HG02852 (cell line): ENCODE results near the gene ACAN.

Source experiments
- ATAC-seq: cut with Tn5 transposase; IDR thresholded peaks from one replicate; pipeline ENCODE4 v1.9.1; 2021; ENCODE audit warnings: mild to moderate bottlenecking, moderate library complexity; ENCODE audit not compliant: unreplicated experiment

The ACAN gene

DNA sequence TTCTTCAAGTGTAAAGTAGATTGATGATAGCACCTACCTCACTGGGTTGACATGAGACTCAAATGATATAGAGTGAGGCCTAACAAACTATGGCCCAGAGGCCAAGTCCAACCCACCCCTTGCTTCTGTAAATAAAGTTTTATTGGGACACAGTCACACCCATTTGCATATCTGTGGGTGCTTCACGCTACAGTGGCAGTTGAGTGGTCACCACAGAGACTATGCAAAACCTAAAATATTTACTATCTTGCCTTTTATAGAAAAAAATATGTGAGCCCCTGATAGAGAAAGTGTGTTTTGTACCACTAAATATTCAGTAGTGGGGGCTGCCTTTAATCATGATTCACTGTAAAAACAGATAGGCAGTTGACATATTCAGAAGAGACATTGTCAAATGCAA lies 38.0 kb downstream of the ACAN start:
- no peak for ATAC-seq

DNA sequence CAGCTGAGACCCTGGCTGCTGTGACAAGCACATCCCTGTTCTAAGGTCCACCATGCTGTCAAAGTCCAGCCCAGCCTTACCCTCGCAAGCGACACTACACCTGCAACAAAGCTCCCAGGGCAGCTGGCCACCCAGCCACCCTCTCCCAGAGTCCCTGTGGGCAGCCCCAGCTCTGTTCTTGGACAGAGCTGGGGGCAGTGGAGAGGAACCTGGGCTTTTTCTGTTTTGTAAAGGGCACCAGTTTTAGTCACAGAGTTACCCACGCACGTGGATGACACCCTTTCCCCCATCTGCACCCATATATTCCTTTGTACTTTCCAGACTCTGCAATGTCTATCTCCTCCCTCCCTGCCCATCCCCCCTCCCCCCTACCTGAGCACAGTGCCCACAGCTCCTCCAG lies 38.9 kb downstream of the ACAN start:
- ATAC-seq: no peak

DNA sequence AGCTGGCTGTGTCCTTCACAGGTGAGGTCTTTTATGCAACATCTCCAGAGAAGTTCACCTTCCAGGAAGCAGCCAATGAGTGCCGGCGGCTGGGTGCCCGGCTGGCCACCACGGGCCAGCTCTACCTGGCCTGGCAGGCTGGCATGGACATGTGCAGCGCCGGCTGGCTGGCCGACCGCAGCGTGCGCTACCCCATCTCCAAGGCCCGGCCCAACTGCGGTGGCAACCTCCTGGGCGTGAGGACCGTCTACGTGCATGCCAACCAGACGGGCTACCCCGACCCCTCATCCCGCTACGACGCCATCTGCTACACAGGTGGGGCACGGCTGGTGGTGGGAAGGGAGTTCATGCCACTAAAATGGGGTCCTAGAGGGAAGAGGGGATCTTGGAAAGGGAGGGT lies 40.1 kb downstream of the ACAN start:
- ATAC-seq: no peak

DNA sequence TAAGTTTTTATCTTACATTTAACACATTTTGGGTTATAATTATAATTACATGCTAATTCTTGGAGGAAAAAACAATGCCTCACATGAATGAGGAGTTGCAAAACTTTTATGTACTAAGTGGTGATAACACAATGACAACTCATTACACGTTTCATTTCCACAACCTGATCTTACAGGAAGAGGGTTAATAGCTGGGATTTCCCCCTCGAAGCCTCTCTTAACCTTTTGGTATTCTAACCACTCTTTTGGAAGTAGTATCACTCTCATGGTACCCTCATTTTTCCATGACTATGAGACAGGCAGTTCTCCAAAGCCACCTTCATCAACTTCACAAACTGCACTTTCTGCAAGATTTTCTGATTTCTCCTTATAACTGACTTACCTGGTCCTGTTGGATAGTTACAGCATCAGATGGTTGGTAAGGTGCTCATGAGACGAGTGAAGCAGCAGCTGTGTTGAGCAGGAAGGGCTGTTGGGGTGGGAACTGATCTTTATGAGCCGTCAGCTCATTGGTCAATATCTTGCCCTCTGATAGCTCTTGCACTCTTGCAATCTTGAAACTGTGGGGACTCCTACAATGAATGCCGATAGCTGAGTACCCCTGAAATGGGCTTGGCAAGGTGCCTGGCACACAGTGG lies 41.6 kb downstream of the ACAN start:
- ATAC-seq: no peak

DNA sequence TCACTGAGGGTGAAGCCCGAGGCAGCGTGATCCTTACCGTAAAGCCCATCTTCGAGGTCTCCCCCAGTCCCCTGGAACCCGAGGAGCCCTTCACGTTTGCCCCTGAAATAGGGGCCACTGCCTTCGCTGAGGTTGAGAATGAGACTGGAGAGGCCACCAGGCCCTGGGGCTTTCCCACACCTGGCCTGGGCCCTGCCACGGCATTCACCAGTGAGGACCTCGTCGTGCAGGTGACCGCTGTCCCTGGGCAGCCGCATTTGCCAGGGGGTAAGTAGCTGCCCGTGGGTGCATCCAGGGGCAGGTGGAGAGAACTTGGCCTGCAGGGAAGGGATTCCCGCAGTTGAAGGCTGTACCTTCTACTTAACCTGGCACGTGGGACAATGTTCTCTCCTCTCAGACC lies 42.4 kb downstream of the ACAN start:
- ATAC-seq: no peak

DNA sequence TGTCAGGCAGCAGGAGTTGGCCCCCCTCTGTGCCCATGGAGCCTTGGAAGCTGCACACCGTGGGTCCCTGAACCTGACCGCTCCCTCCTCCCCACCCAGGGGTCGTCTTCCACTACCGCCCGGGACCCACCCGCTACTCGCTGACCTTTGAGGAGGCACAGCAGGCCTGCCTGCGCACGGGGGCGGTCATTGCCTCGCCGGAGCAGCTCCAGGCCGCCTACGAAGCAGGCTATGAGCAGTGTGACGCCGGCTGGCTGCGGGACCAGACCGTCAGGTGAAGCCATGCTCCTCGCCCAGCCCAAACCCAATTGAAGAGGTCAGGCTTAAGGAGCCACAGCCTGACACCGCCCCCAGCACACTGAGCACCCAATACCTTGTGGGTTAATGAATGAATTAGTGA lies 43.9 kb downstream of the ACAN start:
- ATAC-seq: no peak

DNA sequence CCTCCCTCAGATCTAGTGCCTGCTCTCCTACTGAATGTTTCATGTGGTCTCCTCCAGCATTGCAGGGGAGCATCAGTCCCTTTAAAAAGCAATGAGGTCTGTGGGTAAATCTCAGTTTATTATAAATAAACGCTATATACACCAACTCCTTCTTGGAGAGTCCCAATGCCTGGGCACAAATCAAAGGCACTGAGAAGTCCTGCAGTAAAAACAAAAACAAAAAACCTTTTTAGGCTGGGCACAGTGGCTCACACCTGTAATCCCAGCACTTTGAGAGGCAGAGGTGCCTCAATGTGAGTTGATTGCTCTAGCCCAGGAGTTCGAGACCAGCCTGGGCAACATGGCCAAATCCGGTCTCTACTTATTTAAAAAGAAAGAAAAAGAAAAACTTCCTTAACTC lies 45.0 kb downstream of the ACAN start:
- ATAC-seq: no peak

DNA sequence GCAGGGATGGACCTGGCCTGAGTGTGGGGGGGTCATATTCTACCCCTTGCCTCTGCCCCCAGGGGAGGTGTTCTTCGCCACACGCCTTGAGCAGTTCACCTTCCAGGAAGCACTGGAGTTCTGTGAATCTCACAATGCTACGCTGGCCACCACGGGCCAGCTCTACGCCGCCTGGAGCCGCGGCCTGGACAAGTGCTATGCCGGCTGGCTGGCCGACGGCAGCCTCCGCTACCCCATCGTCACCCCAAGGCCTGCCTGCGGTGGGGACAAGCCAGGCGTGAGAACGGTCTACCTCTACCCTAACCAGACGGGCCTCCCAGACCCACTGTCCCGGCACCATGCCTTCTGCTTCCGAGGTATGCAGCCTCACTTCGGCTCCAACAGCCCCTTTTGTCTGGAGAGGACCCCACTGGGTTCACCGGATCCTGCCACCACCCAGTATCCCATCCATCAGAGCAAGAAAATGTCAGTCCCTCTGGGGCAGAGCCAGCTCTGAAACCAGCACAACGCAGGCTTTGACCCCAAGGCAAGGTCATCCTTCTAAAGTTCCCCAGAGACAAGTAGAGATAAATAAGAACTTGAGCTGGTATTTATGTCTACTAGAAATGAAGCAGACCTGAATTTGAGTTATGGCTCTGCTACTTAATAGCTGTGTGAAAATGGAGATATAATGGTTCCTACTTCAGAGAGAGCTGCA lies 46.3 kb downstream of the ACAN start:
- ATAC-seq: no peak

DNA sequence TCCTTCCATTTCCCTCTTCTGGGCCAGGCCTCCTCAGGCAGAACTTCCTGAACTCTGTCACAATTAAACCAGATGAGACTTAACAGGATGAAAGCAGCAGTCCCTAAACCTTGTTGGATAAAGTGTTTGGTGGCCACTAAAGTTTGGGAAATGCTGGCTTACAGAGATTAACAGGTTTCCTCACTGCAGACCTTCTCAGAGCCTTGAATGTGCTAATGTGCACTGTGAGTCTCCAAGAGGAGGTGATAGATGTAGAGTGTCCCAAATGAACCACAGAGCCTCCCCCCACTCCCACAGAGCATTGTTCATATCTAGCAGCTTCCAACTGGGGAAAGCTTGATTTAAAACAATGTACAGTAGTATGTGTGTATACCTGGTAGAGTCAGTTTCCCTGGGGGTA lies 49.2 kb downstream of the ACAN start:
- no peak for ATAC-seq

DNA sequence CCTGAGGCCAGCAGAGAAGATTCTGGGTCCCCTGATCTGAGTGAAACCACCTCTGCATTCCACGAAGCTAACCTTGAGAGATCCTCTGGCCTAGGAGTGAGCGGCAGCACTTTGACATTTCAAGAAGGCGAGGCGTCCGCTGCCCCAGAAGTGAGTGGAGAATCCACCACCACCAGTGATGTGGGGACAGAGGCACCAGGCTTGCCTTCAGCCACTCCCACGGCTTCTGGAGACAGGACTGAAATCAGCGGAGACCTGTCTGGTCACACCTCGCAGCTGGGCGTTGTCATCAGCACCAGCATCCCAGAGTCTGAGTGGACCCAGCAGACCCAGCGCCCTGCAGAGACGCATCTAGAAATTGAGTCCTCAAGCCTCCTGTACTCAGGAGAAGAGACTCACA lies 55.7 kb downstream of the ACAN start:
- ATAC-seq: no peak

DNA sequence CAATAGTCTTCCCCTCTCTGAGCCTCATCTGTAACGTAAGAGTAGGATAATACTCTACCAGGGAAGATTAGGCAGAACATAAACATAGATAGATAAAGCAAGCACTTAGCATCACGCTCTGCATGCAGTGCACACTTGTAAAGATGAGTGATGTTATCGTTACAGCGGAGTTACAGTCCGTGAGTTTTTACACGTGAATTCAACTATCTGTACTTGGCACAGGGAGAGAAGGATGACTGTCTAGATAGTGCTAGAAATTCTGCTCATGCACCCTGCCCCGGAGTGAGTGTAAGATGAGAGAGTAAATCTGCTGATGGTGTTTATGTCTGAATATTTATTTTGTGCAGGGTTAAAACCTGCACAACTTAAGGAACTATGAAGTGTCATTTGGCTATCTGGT lies 56.3 kb downstream of the ACAN start:
- ATAC-seq: no peak

DNA sequence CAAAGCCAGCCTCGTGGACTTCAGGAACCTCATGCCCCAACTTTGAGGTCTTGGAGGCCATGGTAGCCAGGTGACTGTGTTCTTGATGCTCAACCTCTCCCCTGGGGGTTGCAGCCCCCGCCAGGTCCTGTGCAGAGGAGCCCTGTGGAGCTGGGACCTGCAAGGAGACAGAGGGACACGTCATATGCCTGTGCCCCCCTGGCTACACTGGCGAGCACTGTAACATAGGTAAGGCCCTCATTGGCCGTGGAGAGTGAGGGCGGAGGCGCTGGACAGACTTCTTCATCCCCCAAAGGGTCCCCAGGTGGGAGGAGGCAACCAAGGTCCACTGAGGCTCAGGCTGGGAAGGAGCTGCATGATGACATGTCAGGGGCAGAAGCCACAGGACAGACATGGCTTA lies 57.0 kb downstream of the ACAN start:
- no peak for ATAC-seq

DNA sequence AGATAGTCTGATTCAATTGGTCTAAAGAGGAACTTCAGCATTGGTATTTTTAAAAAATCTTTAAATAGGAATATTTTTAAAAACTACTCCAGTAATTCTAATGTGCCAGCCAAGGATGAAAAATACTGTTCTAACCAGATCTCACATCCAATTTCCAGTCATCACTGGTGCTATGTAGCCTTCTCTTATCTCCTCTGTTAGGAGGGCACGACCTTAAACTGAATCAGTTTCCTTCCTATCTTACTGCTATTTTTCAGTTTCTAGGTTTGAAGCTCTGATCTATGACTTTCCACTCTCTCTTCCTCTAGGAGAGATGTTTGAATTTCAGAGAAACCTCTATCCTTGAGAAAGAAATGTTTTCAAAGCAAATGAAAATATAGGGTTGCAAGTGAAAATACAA lies 60.2 kb downstream of the ACAN start:
- ATAC-seq: no peak

DNA sequence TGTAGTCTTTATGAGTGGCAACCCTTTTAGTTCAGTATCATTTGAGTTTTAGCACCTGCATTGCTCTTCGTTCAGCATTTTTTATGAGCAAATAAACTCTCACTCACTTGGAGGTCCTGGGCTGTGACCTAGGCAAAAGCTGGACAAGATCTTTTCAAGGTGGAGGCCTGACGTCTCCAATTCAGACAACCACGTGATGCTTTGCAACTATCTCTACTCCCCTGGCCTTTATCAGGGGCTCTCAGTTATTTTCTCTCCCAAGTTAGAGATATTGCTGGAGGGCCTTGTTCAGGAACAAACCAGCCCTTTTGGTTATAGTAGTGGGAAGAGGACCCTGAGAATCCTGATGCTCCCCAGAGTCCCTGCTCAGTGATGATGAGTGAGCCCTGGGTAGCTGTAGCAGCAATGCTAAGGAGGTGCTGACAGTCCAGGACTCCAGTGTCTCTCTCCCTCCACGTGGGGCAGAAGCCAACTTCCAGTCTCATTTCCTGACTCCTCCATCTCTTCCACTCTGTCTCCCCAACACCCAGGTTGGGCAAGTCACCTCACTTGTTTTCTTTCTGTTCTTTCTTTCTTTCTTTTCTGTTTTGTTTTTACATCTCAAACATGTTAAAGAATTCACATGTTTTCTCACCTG lies 61.7 kb downstream of the ACAN start:
- no peak for ATAC-seq

DNA sequence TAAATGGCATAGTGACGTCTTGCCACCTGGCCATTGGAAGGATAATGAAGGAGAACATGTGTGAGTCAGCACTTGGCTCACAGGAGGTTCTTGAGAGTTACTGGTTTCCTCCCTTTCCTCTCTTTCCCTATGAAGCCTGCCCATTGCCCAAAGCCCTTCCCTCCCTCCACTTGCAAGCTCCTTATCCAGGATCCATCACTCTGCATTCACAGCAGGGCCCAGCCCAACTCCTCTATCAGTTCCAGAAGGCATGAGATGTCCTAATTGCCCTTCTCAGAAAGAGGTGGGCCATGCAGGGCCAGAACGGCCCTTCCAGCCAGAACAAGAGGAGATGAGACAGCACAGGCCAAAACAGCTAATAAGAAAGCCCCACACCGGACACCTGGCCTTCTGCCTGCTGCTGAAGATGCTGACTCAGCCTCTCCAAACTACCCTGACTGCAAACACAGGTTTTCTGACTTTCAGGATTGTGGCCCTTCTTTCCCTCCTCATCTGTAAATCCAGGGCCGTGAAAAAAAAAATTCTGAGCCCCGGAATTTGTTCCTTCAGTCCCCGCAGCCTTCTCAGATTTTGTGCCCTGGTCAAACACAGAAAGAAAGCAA lies 62.4 kb downstream of the ACAN start:
- ATAC-seq: no peak

DNA sequence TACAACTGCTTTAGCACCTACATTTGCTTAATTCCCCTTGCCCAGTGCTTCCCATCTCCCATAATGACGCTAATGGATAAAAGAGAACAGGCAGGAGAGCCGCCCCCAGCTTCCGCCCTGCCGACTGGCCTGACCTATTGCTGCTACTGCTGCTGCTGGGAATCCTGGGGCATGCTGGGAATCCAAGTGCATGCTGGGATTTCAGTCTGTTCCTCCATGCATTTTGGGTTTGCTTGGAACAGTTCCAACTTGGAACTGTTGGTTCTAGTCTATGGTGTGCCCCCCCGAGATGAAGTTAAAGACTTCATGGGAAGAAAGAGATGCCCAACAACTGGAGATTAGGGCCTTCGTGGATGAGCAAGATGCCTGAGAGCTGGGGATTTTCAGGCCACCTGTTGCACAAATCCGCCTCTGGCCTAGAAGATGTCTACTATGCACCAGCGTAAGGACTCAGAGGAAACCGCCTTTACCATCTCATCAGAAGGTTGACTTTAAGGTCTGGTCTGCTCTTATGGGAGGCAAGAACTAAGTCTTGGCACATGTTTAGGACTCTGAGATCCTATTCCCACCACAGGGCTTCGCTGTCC lies 63.2 kb downstream of the ACAN start:
- ATAC-seq: no peak

DNA sequence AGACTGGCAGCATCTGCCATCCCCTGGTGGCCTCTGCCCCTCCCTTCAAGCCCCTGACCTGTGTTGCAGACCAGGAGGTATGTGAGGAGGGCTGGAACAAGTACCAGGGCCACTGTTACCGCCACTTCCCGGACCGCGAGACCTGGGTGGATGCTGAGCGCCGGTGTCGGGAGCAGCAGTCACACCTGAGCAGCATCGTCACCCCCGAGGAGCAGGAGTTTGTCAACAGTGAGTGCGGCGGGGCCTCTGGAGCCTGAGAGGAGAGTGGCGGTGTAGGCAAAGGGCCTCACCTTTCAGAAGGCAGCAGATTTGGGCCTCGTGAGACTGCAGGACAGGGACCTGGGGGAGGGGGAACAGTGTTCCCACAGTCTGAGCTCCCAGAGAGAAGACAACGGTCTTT lies 68.1 kb downstream of the ACAN start:
- ATAC-seq: no peak

DNA sequence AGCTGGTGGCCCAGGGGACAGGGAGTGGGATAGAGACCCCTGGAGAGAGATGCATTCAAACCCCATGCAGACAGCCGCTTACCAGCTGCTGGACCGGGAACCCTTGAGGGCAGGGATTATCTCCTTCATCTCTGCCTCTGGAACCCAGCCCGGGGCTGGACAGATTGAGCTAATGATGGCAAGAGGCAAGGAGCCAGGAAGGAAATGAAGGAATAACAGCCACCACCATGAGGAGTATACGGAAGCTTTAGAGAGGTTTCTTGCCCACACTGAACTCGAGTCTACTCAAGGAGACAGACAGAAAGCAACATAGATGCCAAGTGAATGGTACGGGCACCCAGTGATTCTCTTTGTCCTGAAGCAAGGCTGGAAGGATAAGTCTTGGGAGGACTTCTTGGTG lies 68.9 kb downstream of the ACAN start:
- ATAC-seq: no peak

DNA sequence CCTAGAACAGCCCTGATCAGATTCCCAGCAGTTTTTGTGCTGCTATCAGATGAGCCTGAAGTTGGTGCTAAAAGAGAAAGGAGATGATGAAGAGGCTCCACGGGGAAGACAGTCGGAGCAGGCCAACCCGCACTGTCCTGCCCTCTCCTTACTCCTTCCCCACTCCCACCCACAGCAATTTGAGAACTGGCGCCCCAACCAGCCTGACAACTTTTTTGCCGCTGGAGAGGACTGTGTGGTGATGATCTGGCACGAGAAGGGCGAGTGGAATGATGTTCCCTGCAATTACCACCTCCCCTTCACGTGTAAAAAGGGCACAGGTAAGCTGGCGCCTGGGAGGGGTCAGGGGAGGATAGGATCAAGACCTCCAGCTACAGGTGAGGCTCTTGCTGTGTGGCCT lies 69.5 kb downstream of the ACAN start:
- no peak for ATAC-seq

DNA sequence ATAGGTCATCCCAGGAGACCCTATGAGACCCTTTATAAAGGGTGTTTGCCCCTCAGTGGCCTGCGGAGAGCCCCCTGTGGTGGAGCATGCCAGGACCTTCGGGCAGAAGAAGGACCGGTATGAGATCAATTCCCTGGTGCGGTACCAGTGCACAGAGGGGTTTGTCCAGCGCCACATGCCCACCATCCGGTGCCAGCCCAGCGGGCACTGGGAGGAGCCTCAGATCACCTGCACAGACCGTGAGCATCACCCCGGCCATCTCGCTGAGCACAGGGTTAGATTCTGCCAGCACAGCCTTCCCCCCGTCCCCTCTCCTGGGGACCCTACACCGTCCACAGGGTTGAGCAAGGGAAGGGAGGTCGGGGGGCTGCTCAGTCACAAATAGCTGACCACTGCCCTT lies 70.5 kb downstream of the ACAN start:
- no peak for ATAC-seq

DNA sequence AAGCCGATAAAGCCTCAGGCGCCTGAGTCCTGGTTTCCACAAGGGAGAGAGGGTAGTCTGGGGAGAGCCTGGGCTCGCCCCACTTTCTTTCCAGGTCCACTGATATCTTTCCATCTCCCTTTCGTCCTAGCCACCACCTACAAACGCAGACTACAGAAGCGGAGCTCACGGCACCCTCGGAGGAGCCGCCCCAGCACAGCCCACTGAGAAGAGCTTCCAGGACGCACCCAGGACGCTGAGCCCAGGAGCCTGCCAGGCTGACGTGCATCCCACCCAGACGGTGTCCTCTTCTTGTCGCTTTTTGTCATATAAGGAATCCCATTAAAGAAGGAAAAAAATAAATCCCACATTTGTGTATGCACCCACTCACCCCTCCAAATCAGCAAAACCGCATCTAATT lies 71.0 kb downstream of the ACAN start:
- no peak for ATAC-seq

DNA sequence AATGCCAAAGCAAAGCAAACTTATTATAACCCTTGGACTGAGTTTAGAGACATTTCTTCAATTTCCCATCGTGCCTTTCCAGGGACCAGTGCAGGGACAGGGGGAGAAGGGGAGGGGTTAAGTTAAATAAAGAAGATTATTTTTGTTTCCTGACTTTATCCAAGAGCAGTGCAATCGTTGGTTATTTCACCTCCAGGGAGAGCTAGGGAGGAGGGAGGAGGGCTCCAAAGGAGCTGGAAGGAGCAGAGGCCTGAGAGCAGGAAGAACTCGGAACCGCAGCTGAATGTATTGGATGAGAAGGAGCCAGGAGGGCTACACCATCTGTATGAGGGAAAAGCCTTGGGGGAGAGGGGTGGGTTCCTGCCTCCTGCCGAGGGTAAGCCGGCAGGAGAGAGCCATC lies 71.4 kb downstream of the ACAN start:
- no peak for ATAC-seq
